T-helper 2 cell treated with Interferon-gamma antibody and Interleukin-4, amounts not matched to agents 5 μg/mL and 100 μg/mL, for 36 hours (primary cell): ENCODE data around the gene PTPRN2.
A peak's percentile ranks its signal among the peaks of the same experiment; 100 is the strongest.

Experiments
- DNase-seq: peaks from one replicate; pipeline ENCODE4 v3.0.0; 2021; ENCODE audit warnings: low spot score
- H3K27ac Mint-ChIP-seq: one replicate; pipeline ENCODE4 v1.8.0; 2021; ENCODE audit warnings: mild to moderate bottlenecking, mixed read lengths
- H3K27me3 Mint-ChIP-seq: one replicate; pipeline ENCODE4 v1.8.0; 2021; ENCODE audit warnings: low read depth, mixed read lengths
- H3K36me3 Mint-ChIP-seq: one replicate; pipeline ENCODE4 v1.8.0; 2021; ENCODE audit warnings: low read depth, mixed read lengths
- H3K4me1 Mint-ChIP-seq: one replicate; pipeline ENCODE4 v1.8.0; 2021; ENCODE audit warnings: low read depth, mixed read lengths
- H3K4me3 Mint-ChIP-seq: one replicate; pipeline ENCODE4 v1.8.0; 2022; ENCODE audit warnings: mild to moderate bottlenecking, moderate library complexity, mixed read lengths
- H3K9me3 Mint-ChIP-seq: one replicate; pipeline ENCODE4 v1.8.0; 2021; ENCODE audit warnings: mixed read lengths

Gene PTPRN2

DNA sequence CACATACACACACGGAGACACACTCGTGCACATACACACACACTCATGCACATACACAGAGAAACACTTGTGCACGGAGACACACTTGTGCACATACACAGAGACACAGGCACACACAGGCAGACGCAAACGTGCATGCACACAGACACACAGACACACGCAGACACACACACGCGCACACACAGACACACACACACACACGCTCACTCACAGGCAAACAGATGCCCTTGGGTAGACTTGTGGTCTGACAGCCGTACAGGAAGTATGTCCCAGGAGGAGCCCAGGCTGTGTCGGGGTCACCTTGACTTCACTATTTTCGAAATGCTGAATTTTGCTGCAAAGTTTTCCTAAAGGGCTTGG is 712.8 kb downstream of the PTPRN2 start:
- Mint-ChIP-seq H3K4me3 (peak overlapping the region; percentile 66), H3K4me1 (peaks cover 12% of the 10 kb centered on the region)

DNA sequence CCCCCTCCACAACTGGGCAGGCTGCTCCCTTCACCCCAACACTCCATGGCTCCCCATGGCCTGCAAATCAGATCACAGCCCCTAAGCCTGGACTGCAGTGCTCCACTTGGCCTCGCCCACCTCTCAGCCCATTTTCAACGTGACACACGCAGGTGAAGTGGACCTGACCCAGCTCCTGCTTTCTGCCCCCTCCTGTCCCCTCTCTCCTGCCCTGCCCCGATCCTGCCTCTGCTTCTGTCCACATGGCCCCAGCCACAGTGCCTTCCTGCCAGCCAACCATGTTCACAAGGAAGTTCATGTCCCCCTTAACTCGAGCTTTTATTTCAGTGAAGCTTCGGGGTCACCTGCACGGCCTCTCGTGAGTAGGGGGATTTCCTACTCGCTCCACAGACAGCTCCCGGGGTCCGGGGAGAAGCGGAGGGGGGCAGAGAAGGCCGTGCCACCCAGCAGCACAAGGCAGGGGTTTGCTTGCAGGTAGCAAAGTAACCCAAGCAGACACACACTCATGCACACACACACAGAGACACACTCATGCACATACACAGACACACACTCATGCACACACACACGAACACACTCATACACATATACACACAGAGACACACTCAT is 713.3 kb downstream of the PTPRN2 start:
- no peak for DNase-seq
- no peaks in the 10 kb centered on the region for H3K27me3 Mint-ChIP-seq
- H3K36me3 Mint-ChIP-seq: no peaks in the 10 kb centered on the region
- H3K9me3 Mint-ChIP-seq: peaks cover 3% of the 10 kb centered on the region
- peak overlapping the region; percentile 14 for H3K27ac Mint-ChIP-seq
- peak overlapping the region; percentile 66 for H3K4me3 Mint-ChIP-seq
- H3K4me1 Mint-ChIP-seq: peaks cover 12% of the 10 kb centered on the region

More for the DNA sequence above, 712.8 kb downstream of the PTPRN2 start:
- no peak for DNase-seq
- peaks cover 8% of the 10 kb centered on the region for H3K9me3 Mint-ChIP-seq
- peak overlapping the region; percentile 45 for H3K27ac Mint-ChIP-seq
- H3K36me3 Mint-ChIP-seq: no peaks in the 10 kb centered on the region
- H3K27me3 Mint-ChIP-seq: no peaks in the 10 kb centered on the region

DNA sequence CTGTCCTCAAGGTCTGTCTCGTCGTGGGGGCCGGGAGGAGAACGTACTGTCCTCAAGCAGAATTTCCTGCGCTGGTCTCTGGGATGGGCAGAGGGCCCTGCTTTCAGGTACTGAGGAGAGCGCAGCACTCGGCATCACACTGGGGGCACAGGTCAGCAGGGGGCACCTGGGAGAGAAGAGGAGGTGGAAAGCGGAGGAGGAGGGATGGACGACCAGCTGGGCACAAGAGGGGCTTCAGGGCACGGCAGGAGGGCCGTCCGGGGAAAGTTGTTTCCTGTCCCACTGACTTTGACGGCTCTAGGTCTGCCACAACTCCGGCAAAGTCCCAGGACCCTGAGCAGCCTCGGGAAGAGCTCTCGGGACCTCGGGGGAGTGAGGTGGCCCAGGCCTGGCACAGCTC is 714.0 kb downstream of the PTPRN2 start:
- no peaks in the 10 kb centered on the region for H3K9me3 Mint-ChIP-seq
- H3K4me3 Mint-ChIP-seq: no peak overlapping the region
- no peaks in the 10 kb centered on the region for H3K27me3 Mint-ChIP-seq
- no peak for DNase-seq
- no peaks in the 10 kb centered on the region for H3K36me3 Mint-ChIP-seq
- H3K4me1 Mint-ChIP-seq: peaks cover 12% of the 10 kb centered on the region
- no peak overlapping the region for H3K27ac Mint-ChIP-seq

DNA sequence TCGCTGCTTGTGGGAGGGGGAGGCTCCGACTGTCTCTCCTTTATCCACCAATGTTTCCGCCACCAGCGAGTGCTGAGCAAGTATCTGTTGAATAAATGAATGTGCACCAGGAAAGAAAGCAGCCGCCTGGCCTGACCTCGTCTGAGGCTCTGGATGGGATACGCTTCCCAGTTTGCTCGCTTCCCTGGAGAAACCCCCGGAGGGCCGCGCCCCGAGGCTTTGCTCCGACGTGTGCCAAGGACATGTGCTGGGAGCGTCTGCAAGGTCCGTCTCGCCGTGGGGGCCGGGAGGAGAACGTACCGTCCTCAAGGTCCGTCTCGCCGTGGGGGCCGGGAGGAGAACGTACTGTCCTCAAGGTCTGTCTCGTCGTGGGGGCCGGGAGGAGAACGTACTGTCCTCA is 714.4 kb downstream of the PTPRN2 start:
- Mint-ChIP-seq H3K36me3 (no peaks in the 10 kb centered on the region), H3K4me3 (no peak overlapping the region), H3K4me1 (peaks cover 12% of the 10 kb centered on the region), H3K9me3 (no peaks in the 10 kb centered on the region), H3K27ac (no peak overlapping the region), H3K27me3 (no peaks in the 10 kb centered on the region)
- no peak for DNase-seq

DNA sequence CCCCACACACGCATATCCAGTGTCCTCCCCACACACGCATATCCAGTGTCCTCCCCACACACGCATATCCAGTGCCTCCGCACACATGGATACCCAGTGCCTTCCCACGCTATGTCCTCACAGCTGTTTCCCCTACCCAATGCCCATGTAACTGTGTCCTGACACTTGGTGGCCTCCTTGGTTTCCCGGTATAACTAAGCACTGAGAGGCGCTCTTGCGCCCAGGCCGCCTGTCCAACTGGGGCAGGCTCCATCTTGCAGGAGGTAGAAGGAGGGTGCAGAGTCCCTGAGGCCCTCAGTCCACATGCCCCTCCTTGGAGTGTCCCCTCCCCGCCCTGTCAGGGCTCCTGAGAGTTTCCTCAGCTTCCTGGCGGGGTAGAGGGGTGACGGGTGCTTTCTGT is 715.2 kb downstream of the PTPRN2 start:
- Mint-ChIP-seq H3K9me3 (no peaks in the 10 kb centered on the region), H3K27ac (no peak overlapping the region), H3K27me3 (no peaks in the 10 kb centered on the region), H3K4me3 (no peak overlapping the region), H3K4me1 (peaks cover 12% of the 10 kb centered on the region), H3K36me3 (no peaks in the 10 kb centered on the region)
- DNase-seq: no peak

DNA sequence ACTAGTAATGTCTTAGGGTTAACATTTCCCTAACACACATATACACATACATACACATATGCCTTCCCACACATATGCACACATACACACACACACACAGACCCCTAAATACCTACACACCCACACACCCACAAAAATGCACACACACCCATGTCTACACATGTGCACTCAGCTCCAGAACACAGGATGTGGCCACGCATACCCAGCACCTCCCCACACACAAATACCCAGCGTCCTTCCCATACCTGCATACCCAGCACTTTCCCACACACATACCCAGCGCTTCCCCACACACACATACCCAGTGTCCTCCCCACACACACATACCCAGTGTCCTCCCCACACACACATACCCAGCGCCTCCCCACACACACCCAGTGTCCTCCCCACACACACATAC is 715.9 kb downstream of the PTPRN2 start:
- no peak overlapping the region for H3K27ac Mint-ChIP-seq
- no peaks in the 10 kb centered on the region for H3K36me3 Mint-ChIP-seq
- H3K27me3 Mint-ChIP-seq: no peaks in the 10 kb centered on the region
- DNase-seq: no peak
- H3K4me3 Mint-ChIP-seq: no peak overlapping the region
- peaks cover 12% of the 10 kb centered on the region for H3K4me1 Mint-ChIP-seq
- H3K9me3 Mint-ChIP-seq: no peaks in the 10 kb centered on the region

DNA sequence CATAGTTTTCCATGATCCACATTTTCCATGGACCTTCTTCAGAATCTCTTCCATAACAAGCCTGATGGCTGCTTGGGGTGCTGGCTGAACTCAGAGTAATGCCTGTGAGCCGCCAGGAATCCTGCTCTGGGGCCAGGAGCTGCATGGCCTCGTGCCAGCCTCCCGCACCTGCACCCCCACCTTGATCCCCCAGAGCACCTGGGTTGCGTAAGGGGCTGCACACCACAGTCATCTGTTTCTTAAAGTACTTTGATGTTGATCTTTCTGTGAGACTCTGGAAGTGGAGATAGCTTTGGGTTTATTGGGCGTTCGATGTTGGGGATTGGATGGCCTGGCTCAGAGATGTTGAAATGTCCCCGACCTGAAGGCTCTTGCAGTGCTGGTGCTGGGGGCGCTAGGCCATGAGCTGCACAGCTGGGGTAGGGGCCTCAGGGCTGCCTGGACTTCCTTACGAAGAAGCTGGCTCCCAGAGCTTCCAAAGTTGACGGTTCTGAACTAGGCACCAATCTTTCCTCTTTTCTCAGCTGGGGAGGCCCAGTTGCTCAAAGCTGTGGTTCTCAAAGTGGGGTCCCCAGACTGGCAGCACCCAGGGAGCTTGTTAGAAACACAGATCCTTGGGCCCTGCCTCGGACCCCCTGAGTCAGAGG is 716.9 kb downstream of the PTPRN2 start:
- Mint-ChIP-seq H3K4me1 (peaks cover 12% of the 10 kb centered on the region), H3K27ac (no peak overlapping the region), H3K27me3 (no peaks in the 10 kb centered on the region), H3K9me3 (no peaks in the 10 kb centered on the region), H3K4me3 (no peak overlapping the region), H3K36me3 (no peaks in the 10 kb centered on the region)
- DNase-seq: no peak

DNA sequence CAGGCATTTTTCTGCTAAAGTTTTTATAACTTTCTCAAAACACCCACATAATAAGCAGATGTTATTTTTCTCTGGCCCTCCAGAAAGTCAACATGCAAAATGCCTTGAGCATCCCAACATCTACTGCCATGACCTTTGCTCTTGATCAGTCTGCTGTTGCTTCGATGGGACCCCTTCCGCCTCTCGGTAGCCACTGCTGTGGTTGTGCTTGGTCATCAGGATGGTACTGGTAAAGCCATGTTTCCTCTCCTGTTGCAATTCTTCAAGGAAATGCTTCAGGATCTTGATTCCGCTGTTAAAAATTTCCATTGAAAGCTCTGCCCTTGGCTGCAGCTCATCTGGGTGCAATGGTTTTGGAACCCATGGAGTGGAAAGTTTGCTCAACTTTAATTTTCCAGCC is 717.8 kb downstream of the PTPRN2 start:
- H3K9me3 Mint-ChIP-seq: no peaks in the 10 kb centered on the region
- no peak overlapping the region for H3K27ac Mint-ChIP-seq
- no peak overlapping the region for H3K4me3 Mint-ChIP-seq
- no peaks in the 10 kb centered on the region for H3K27me3 Mint-ChIP-seq
- no peak for DNase-seq
- H3K36me3 Mint-ChIP-seq: no peaks in the 10 kb centered on the region
- H3K4me1 Mint-ChIP-seq: peaks cover 7% of the 10 kb centered on the region

DNA sequence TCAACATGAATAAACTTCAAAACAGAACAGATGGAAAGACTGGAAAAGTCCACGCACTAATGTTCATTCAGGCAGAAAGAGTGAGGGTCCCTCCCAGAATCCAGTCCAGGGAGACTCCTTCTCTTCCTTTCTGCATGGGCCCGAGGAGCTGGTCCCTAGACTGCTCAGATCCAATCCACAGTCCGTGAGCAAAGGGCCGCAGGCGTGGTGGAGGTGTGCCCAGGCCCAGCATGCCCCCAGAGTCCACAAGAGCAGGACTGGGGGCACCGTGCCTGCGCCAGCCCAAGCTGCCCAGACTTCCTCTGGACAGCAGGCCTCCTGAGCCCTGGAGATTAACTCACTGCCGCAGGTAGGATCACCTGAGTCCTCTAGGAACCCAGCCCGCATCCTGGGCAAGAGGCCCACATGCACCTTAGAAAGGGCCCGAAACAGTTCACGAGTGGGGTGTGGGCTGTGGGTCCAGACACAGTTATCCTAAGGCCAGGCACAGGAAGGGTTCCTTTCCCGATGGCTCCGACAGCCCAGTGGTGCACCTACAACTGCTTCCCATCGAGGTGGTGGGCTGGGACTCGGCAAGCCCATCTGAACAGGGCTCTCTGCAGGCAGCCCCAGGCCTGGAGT is 719.8 kb downstream of the PTPRN2 start:
- Mint-ChIP-seq H3K4me1 (peaks cover 4% of the 10 kb centered on the region), H3K9me3 (no peaks in the 10 kb centered on the region), H3K4me3 (no peak overlapping the region), H3K27me3 (no peaks in the 10 kb centered on the region), H3K27ac (no peak overlapping the region), H3K36me3 (no peaks in the 10 kb centered on the region)
- DNase-seq: no peak

DNA sequence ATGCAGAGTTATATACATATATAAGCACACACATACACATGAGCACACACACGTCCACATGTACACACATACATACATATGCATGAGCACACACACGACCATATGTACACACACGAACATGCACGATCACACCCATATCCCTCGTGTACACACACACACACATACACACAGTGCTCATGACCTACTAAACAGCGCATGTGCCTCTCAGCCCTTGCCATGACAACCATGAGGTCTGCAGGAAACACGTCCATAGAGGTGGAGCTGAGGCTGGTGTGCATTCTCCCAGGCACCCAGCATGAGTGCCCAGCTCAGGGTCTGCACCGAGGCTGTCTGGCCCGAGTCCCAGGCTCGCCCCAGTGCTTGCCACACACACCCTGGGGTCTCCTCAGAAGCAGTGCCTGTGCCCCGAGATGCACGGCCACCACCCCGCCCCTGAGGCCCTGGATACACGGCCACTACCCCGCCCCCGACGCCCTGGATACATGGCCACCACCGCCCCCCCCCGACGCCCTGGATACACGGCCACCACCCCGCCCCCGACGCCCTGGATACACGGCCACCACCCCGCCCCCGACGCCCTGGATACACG is 721.2 kb downstream of the PTPRN2 start:
- Mint-ChIP-seq H3K4me3 (no peak overlapping the region), H3K27me3 (no peaks in the 10 kb centered on the region), H3K36me3 (no peaks in the 10 kb centered on the region), H3K27ac (no peak overlapping the region), H3K4me1 (no peaks in the 10 kb centered on the region), H3K9me3 (no peaks in the 10 kb centered on the region)
- DNase-seq: no peak

DNA sequence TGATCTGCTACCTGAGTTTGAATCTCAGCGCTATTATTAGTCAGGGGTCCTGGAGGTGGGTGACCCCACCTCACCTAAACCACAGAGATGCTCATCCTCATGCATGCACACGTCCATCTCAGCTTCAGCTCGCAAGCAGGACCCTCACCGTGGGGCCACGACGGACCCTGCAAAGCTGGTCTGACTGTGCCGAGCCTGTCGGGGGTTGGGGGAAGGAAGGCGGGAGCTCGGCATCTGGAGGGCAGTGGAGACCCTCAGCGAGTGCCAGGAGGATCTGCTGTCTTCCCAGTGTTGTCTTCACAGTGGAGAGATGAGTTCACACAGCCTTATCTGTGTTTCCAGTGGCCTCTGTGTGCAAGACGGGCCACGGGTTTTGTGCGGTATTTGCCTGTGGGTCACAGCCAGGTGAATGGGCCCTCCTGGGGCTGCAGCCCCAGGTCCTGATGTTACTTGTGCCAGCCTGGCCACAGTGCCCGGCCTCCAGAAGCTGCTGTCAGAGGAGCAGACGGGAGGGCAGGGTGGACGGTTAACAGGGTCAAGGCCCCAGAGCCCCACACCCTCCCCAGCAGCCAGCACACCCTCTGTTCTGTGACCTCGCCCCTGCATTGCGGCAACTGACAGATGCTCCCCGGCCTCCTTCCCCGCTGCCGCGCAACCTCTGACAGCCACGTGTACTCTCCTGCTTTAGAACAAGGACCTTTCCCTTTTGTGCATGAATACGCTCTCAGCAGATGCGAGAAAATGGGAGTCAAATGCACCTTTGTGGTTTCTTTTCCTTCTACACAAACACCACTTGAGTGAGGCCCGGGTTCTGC is 722.1 kb downstream of the PTPRN2 start:
- no peak for DNase-seq
- Mint-ChIP-seq H3K4me1 (no peaks in the 10 kb centered on the region), H3K36me3 (no peaks in the 10 kb centered on the region), H3K4me3 (no peak overlapping the region), H3K27me3 (no peaks in the 10 kb centered on the region), H3K9me3 (no peaks in the 10 kb centered on the region), H3K27ac (no peak overlapping the region)

DNA sequence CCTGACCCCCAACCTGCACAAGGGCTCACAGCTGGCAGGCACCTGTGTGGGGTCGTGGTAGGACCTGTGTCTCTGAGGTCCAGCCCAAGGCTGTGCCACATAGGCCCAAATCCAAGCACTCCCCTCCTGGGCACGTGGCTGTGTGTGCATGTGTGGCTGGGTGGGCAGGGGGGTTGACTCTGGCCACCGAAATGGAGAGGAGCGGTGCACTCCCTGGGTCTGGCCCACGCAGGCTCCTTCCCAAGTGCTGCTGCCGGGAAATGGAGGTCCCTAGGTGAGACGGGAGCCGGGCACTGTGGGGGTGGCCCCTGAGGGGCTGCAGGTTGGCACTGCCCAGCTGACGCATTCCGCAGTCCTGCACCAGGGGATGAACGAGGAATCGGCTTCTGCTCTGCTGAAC is 722.7 kb downstream of the PTPRN2 start:
- Mint-ChIP-seq H3K4me3 (no peak overlapping the region), H3K27ac (no peak overlapping the region), H3K27me3 (no peaks in the 10 kb centered on the region), H3K9me3 (no peaks in the 10 kb centered on the region), H3K4me1 (no peaks in the 10 kb centered on the region), H3K36me3 (no peaks in the 10 kb centered on the region)
- no peak for DNase-seq

DNA sequence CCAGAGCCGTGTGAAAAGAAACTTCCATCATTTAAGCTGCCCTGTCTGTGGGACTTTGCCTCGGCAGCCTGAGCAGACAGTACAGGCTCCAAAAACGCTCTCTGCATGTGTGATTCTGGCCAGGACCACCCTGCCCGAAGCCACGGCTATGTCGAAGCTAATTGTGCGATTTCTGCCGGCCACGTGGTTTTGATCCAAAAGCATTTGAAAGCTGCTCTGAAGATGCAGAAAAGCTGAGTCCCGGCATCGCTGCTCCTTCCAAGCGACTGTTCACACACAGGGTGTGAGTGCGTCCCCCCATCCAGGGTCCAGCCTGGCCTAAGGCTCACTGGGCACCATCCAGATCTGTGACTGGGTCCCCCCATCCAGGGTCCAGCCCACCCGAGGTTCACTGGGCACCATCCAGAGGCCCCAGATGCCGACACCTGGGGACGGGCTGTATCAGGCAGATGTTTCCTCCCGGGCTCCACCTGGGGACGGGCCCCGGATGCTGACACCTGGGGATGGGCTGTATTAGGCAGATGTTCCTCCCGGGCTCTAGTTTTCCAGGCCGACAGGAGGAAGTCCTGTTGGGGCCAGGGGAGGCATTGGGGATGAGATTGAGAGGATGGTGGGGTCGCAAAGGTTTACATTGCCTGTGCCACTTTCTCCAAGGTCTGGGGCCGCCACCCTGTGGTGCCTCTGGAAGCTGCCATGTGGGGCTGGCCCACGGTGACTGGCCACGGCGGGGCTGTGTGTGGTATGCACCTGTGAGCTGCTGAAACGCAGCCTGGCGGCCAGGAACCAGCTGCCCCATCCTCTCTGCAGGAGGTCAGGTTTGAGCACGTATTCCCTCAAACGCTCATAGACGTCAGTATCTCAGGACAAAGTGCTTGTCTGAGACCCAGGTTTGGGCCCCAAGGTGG is 723.5 kb downstream of the PTPRN2 start:
- no peaks in the 10 kb centered on the region for H3K27me3 Mint-ChIP-seq
- H3K27ac Mint-ChIP-seq: no peak overlapping the region
- H3K9me3 Mint-ChIP-seq: no peaks in the 10 kb centered on the region
- no peak for DNase-seq
- no peak overlapping the region for H3K4me3 Mint-ChIP-seq
- no peaks in the 10 kb centered on the region for H3K4me1 Mint-ChIP-seq
- no peaks in the 10 kb centered on the region for H3K36me3 Mint-ChIP-seq
